GM12891 (cell line): ENCODE data around the gene PINK1.

Experiments
- POLR2AphosphoS5 ChIP-seq: IDR thresholded peaks from 2 replicates; pipeline ENCODE4 v1.6.1; 2011; ENCODE audit warnings: low read depth, low read length, control low read depth
- POU2F2 ChIP-seq: IDR thresholded peaks from 2 replicates; pipeline ENCODE4 v1.6.1; 2011; ENCODE audit warnings: low read depth, mild to moderate bottlenecking, control low read depth, low read length, moderate library complexity

GRCh38 chr1:20596106-20596505, 37.2 kb upstream of the PINK1 start:
- no peak for TF ChIP-seq POU2F2
- no peak for TF ChIP-seq POLR2AphosphoS5
